Left lung (tissue), 10 donors: ENCODE measurements around the gene EPN2. TPM values are rescaled to one million over a fixed set of nuclear protein-coding genes. Genes with fewer than 3 reads are reported as not detected.
A peak's percentile ranks its signal among the peaks of the same experiment; 100 is the strongest.

Source experiments
- ATAC-seq: fragments of 200-7000 bp; cut with Tn5 transposase; one replicate; pipeline ENCODE4 v1.9.1; 2020; ENCODE audit warnings: moderate library complexity
- DNase-seq, 4 donors: peaks; one replicate each; pipeline ENCODE4 v3.0.0-alpha.2; 2013 to 2020
- H3K27ac ChIP-seq, 2 donors: fragments of 200-600 bp; sonication (generic) in 1 of 2; one replicate each; pipeline versions ENCODE4 v1.5.0 to v1.8.0; 2020 to 2021
- H3K27me3 ChIP-seq, 2 donors: fragments of 200-600 bp; sonication (generic) in 1 of 2; one replicate each; pipeline versions ENCODE4 v1.5.0 to v1.8.0; 2020 to 2021
- H3K36me3 ChIP-seq, 2 donors: fragments of 200-600 bp; sonication (generic) in 1 of 2; one replicate each; pipeline versions ENCODE4 v1.5.0 to v1.8.0; 2020 to 2021
- H3K4me1 ChIP-seq, 2 donors: fragments of 200-600 bp; one replicate each; pipeline ENCODE4 v1.8.0; 2021
- H3K4me3 ChIP-seq, 2 donors: fragments of 200-600 bp; sonication (generic) in 1 of 2; one replicate each; pipeline versions ENCODE4 v1.5.0 to v1.8.0; 2020 to 2021; ENCODE audit warnings: mild to moderate bottlenecking in 1 of 2
- H3K9me3 ChIP-seq, 2 donors: fragments of 200-600 bp; sonication (generic) in 1 of 2; one replicate each; pipeline versions ENCODE4 v1.5.0 to v1.8.0; 2020 to 2021
- CTCF ChIP-seq, 2 donors: fragments of 200-600 bp; sonication (generic) in 1 of 2; IDR thresholded peaks; one replicate each; pipeline versions ENCODE4 v1.5.0 to v1.8.0; 2021; ENCODE audit warnings: antibody characterized with exemption in 2 of 2
- intact Hi-C, 2 donors: fragments of 100-400 bp; cut with DNase I; formaldehyde crosslinking; loops; one replicate each; pipeline versions ENCODE4 v1.11.2 to v1.14.2; 2022
- polyA plus RNA-seq, 6 donors: library from polyadenylated mRNA; unstranded; fragments of 120-200 nt; gene quantifications; one replicate each; pipeline ENCODE4 v1.2.1, GENCODE V29; 2013; ENCODE audit not compliant: insufficient read length in 6 of 6
- total RNA-seq, 2 donors: library from RNA; stranded (reverse); fragmentation: NEBNext Ultra II Directional; extraction: Animal tissue kit (Norgen Biotek cat#: 25700); gene quantifications; one replicate each; pipeline ENCODE4 v1.2.1, GENCODE V29; 2021
- donor health status: DM: no; HTN: yes; CAD: no.
- donor health status: DM: no; HTN: no; CAD: no.

EPN2 gene
- total and polyA plus RNA-seq, 8 donors, result 43.3 to 51.5 (median 48.3) TPM

GRCh38 chr17:19295473-19296135, 58.4 kb downstream of the EPN2 start:
- intact Hi-C loops, result no loop called here
- H3K27me3 ChIP-seq, result peaks cover 0 to 18% of the 10 kb centered on the region in 2 donors
- ATAC-seq (no peak), DNase-seq (peak in 2 of 4 donors; percentile 84 to 89)
- no peaks in the 10 kb centered on the region for H3K9me3 ChIP-seq
- no peaks in the 10 kb centered on the region for H3K36me3 ChIP-seq
- no peak overlapping the region for H3K4me3 ChIP-seq
- no peak for TF ChIP-seq CTCF (IDR thresholded peaks at IDR 0.05)
- no peak overlapping the region for H3K27ac ChIP-seq
- H3K4me1 ChIP-seq, result peaks cover under 1 to 37% of the 10 kb centered on the region in 2 donors

GRCh38 chr17:19296786-19297778, 59.9 kb downstream of the EPN2 start:
- no peak for TF ChIP-seq CTCF (IDR thresholded peaks at IDR 0.05)
- no peaks in the 10 kb centered on the region for H3K36me3 ChIP-seq
- DNase-seq (no peak), ATAC-seq (no peak)
- intact Hi-C loops, result no loop called here
- H3K4me3 ChIP-seq, result no peak overlapping the region
- no peaks in the 10 kb centered on the region for H3K9me3 ChIP-seq
- H3K27me3 ChIP-seq, result peaks cover 0 to 32% of the 10 kb centered on the region in 2 donors
- H3K27ac ChIP-seq, result no peak overlapping the region
- peaks cover 7 to 35% of the 10 kb centered on the region in 2 donors for H3K4me1 ChIP-seq

GRCh38 chr17:19298569-19299213, 61.5 kb downstream of the EPN2 start:
- no peaks in the 10 kb centered on the region for H3K9me3 ChIP-seq
- no peak for ATAC-seq
- H3K4me1 ChIP-seq, result peaks cover 14 to 48% of the 10 kb centered on the region in 2 donors
- TF ChIP-seq CTCF (IDR thresholded peaks at IDR 0.05), result no peak
- no peaks in the 10 kb centered on the region for H3K36me3 ChIP-seq
- H3K27me3 ChIP-seq, result peaks cover 0 to 38% of the 10 kb centered on the region in 2 donors
- H3K4me3 ChIP-seq, result no peak overlapping the region
- no peak overlapping the region for H3K27ac ChIP-seq
- DNase-seq, result no peak
- intact Hi-C loops, result no loop called here

- TF ChIP-seq CTCF (IDR thresholded peaks at IDR 0.05), result no peak
- intact Hi-C loops, result no loop called here
Measured at GRCh38 chr17:19299214-19299747, 62.1 kb downstream of the EPN2 start.

More at GRCh38 chr17:19299214-19299747, 62.1 kb downstream of the EPN2 start:
- H3K36me3 ChIP-seq, result no peaks in the 10 kb centered on the region
- no peak overlapping the region for H3K4me3 ChIP-seq
- H3K4me1 ChIP-seq, result peaks cover 16 to 52% of the 10 kb centered on the region in 2 donors
- peaks cover 0 to 38% of the 10 kb centered on the region in 2 donors for H3K27me3 ChIP-seq
- H3K27ac ChIP-seq, result no peak overlapping the region
- no peak for ATAC-seq
- no peak for DNase-seq
- no peaks in the 10 kb centered on the region for H3K9me3 ChIP-seq
